Vagina (tissue), 2 donors: ENCODE results near the gene VWA3B. TPM values are rescaled to one million over a fixed set of nuclear protein-coding genes. Genes with fewer than 3 reads are reported as not detected.
A peak's percentile ranks its signal among the peaks of the same experiment; 100 is the strongest.

Source experiments
- DNase-seq, 2 donors: peaks; one replicate each; pipeline ENCODE4 v3.0.0-alpha.2; 2017; ENCODE audit errors: extremely low spot score in 2 of 2
- H3K27ac ChIP-seq: fragments of 200-600 bp; sonication (generic); one replicate; pipeline ENCODE4 v1.5.1; 2019
- H3K27me3 ChIP-seq: fragments of 200-600 bp; sonication (generic); one replicate; pipeline ENCODE4 v1.5.1; 2019
- H3K36me3 ChIP-seq, 2 donors: fragments of 200-600 bp; sonication (generic); one replicate each; pipeline ENCODE4 v1.5.1; 2017 to 2019
- H3K4me1 ChIP-seq: fragments of 200-600 bp; sonication (generic); one replicate; pipeline ENCODE4 v1.5.1; 2019
- H3K4me3 ChIP-seq, 2 donors: fragments of 200-600 bp; sonication (generic); 1 replicate in 1 of 2; 2 replicates in 1 of 2; pipeline ENCODE4 v1.5.1; 2016 to 2019
- H3K9me3 ChIP-seq: fragments of 200-600 bp; sonication (generic); one replicate; pipeline ENCODE4 v1.5.1; 2019
- POLR2A ChIP-seq, 2 donors: fragments of 450-650 bp; IDR thresholded peaks; one replicate each; pipeline ENCODE4 v1.6.1; 2017; ENCODE audit warnings: antibody characterized with exemption in 2 of 2, mild to moderate bottlenecking in 2 of 2, moderate library complexity in 2 of 2
- POLR2AphosphoS5 ChIP-seq, 2 donors: sonication (generic); formaldehyde crosslinking; IDR thresholded peaks; one replicate each; pipeline ENCODE4 v1.9.0; 2017; ENCODE audit warnings: antibody characterized with exemption in 2 of 2, mild to moderate bottlenecking in 2 of 2, low read depth in 1 of 2; ENCODE audit not compliant: insufficient read depth in 1 of 2
- intact Hi-C: fragments of 100-400 bp; cut with DNase I; formaldehyde crosslinking; loops from one replicate; pipeline ENCODE4 v1.15.1; 2023
- total RNA-seq: library from RNA; depleted of rRNA; stranded (reverse); fragments of >200 nt; gene quantifications from one replicate; pipeline ENCODE4 v1.2.3, GENCODE V29; 2016
- TF ChIP-seq, protein P1 (sequence below), 3 experiments: fragments of 450-650 bp in 2 of 3; fragments of 200-600 bp in 1 of 3; sonication (generic) in 1 of 3; IDR thresholded peaks; one replicate each; pipeline ENCODE4 v1.5.1; 2017 to 2019; ENCODE audit warnings: antibody characterized with exemption in 3 of 3, mild to moderate bottlenecking in 2 of 3, moderate library complexity in 2 of 3

Gene VWA3B
- total RNA-seq, 1 donor from 2014 or later, result not detected

DNA sequence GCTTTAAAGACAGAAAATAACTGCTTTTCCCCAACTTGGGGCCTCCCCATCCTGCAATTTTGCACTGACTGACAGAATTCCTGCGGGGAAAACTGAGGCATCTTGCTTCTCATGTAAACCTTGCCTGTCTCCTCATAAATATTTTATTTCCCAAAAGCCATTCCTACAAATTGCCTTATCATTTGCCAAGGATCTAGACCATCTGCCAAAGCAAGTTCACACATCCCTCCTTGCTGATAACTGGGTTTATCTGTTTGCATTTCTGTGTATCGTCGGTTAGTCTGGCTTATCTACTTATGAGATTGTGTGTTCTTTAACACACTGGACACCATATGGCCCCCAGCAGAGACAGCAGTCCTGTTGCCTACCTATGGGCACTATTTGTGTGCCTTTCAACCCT, 256.3 kb downstream of the VWA3B start:
- H3K27ac ChIP-seq, result no peak overlapping the region
- TF ChIP-seq, protein P1, sequence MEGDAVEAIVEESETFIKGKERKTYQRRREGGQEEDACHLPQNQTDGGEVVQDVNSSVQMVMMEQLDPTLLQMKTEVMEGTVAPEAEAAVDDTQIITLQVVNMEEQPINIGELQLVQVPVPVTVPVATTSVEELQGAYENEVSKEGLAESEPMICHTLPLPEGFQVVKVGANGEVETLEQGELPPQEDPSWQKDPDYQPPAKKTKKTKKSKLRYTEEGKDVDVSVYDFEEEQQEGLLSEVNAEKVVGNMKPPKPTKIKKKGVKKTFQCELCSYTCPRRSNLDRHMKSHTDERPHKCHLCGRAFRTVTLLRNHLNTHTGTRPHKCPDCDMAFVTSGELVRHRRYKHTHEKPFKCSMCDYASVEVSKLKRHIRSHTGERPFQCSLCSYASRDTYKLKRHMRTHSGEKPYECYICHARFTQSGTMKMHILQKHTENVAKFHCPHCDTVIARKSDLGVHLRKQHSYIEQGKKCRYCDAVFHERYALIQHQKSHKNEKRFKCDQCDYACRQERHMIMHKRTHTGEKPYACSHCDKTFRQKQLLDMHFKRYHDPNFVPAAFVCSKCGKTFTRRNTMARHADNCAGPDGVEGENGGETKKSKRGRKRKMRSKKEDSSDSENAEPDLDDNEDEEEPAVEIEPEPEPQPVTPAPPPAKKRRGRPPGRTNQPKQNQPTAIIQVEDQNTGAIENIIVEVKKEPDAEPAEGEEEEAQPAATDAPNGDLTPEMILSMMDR (IDR thresholded peaks at IDR 0.05), result no peak
- no peak for TF ChIP-seq POLR2A (IDR thresholded peaks at IDR 0.05)
- TF ChIP-seq POLR2AphosphoS5 (IDR thresholded peaks at IDR 0.05; ENCODE audit: insufficient read depth in 1 of 2, low read depth in 1 of 2), result no peak
- H3K4me3 ChIP-seq, result no peak overlapping the region
- H3K36me3 ChIP-seq, result no peaks in the 10 kb centered on the region
- peaks cover 14% of the 10 kb centered on the region for H3K4me1 ChIP-seq
- H3K9me3 ChIP-seq, result no peaks in the 10 kb centered on the region
- peaks cover 9% of the 10 kb centered on the region for H3K27me3 ChIP-seq
- intact Hi-C loops, result no loop called here
- DNase-seq, result no peak

DNA sequence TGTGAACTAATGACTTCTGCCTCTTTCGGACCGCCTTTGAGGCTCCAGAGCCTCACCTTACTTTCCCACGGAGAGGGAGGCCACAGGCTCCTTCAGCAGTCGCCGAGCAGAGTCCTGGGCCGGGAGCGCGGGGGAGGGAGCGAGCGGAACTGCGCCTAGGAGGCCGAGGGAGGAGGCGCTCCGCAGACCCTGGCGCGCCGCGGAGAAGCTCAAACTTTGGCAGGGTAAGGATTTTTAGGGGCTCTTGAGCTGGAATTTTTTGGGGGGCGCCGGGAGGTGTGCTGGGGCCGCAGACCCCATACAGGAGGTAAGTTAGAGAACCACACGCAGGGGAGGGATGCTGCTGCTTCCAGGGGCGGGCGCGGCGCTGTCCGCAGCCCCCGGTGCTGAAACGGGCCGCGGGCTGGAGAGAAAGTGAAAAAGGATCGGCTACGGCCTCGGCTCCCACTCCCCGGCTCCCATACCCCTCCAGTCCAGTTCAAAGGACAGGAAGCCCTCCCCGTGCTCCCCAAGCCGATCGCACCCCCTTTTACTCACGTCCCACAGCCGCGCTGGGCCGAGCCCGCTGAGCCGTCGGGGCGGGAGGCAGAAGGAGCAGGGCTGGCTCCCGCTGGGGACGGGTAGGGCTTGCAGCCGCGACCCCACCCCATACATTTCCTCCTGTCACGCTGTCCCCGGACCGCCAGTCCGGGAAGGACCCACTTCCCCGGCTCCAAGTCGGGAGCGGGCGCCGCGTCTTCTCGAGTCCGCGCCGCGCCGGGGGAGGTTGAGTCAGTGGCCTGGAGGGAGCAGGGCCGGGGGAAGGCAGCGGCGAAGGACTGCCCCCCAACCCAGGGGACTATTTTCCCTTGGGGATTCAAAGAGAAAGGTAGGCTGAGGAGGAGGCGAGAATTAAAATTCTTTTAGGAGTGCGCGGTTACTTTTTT, 259.6 kb downstream of the VWA3B start, which contains the start of gene CNGA3:
CNGA3 (plus strand) TSS at position 146 of the 926 bp plus-strand sequence. CDS start 23,520 bp downstream, outside the sequence.
- Histone ChIP-seq H3K4me1 (peaks cover 14% of the 10 kb centered on the region), H3K27ac (no peak within 1 kb of the TSS), H3K27me3 (peaks cover 9% of the 10 kb centered on the region), H3K4me3 (peak within 1 kb of the TSS in 1 of 2 donors; percentile 1), H3K36me3 (no peaks in the 10 kb centered on the region), H3K9me3 (no peaks in the 10 kb centered on the region)
- intact Hi-C loops, result no loop called here
- TF ChIP-seq POLR2A (IDR thresholded peaks at IDR 0.05) (no peak), POLR2AphosphoS5 (IDR thresholded peaks at IDR 0.05; ENCODE audit: insufficient read depth in 1 of 2, low read depth in 1 of 2) (no peak)
- TF ChIP-seq, protein P1 (IDR thresholded peaks at IDR 0.05), result no peak
- no peak for DNase-seq

DNA sequence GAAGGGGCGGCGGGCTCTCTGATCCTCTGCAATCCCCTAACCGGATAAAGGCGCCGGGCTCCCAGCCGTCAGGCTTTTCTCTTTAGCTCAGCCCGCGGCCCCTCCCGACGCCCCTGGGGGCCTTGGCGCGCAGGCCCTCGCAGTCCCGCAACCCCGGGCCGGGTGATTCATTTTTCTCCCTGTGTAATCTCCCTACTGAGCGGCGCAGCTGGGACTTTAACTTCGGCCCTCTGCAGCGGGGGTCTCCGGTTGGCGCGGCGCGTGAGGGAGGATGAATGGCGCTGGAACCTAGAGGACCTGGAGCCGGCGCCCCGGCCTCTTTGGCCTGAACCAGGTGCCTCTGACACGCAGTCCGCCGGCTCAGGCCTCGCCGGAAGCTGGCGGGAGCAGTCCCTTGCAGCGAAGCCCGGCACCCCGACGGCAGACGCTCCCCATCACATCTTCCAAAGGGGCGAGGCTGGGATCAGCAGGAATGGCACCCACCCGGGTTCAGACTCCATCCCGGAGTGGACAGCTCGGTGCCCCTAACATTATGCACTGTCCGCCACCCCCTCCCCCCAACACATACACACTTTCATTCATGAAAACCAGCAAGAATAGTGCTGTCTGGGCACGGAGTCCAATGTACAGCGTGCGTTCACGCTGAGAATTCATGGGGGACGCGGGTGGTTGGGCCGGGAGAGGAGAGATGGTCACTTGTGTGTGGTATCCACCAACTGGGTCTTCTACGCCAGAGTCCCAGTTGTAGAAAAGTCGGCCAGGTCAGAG, 260.5 kb downstream of the VWA3B start:
- intact Hi-C loops, result no loop called here
- DNase-seq, result no peak
- Histone ChIP-seq H3K4me1 (peaks cover 14% of the 10 kb centered on the region), H3K4me3 (no peak overlapping the region), H3K27ac (no peak overlapping the region), H3K36me3 (no peaks in the 10 kb centered on the region), H3K9me3 (no peaks in the 10 kb centered on the region), H3K27me3 (peaks cover 9% of the 10 kb centered on the region)
- TF ChIP-seq, protein P1 (IDR thresholded peaks at IDR 0.05), result no peak
- no peak for TF ChIP-seq POLR2A (IDR thresholded peaks at IDR 0.05)
- no peak for TF ChIP-seq POLR2AphosphoS5 (IDR thresholded peaks at IDR 0.05; ENCODE audit: insufficient read depth in 1 of 2, low read depth in 1 of 2)

DNA sequence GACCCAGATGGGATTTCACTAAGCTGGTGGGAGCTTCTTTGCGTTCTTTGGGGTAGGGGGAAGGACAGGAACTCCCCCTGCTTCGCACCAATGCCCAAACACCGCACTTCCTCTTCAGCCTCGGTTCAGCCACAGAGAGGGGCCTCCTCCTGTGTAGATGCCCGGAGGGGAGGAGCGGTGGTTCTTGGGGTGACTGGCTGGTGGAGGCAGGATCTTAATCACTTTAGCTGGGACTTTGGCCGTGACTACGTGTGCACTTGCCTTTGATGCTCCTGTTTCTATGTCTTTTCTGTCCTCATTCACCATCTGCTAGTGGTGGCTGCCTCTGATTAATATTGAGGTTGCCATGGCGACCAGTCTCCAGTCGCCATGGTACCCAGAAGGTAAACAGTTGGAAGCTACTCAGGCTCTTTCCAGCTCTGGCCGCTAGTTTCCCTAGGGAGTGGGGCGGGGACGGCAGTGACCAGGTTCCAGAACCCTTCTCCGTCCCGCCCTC, 261.1 kb downstream of the VWA3B start:
- Histone ChIP-seq H3K27ac (no peak overlapping the region), H3K4me3 (no peak overlapping the region), H3K27me3 (peaks cover 9% of the 10 kb centered on the region), H3K9me3 (no peaks in the 10 kb centered on the region), H3K4me1 (peaks cover 14% of the 10 kb centered on the region), H3K36me3 (no peaks in the 10 kb centered on the region)
- TF ChIP-seq, protein P1 (IDR thresholded peaks at IDR 0.05), result no peak
- TF ChIP-seq POLR2AphosphoS5 (IDR thresholded peaks at IDR 0.05; ENCODE audit: insufficient read depth in 1 of 2, low read depth in 1 of 2) (no peak), POLR2A (IDR thresholded peaks at IDR 0.05) (no peak)
- DNase-seq, result no peak
- intact Hi-C loops, result no loop called here
